ENCODE results near the gene KDSR.

DNA sequence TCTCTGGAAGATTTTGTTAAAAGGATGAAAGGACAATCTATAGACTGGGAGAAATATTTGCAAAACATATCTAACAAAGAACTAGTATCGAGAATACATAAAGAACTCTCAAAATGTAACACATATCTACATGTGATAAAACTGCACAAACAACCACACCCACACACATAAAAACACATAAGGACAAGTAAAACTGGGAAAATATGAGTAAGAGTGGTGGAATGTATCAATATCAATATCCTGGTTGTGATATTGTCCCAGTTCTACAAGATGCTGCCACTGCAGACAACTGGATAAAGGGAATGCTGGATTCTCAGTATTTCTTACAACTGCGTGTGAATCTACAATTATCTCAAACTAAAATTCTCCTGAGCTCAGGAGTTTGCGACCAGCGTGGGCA, 45.9 kb upstream of the KDSR start:
- TF ChIP-seq CTCF (IDR thresholded peaks at IDR 0.05) (no peak), REST (IDR thresholded peaks at IDR 0.05; ENCODE audit: insufficient read depth in 1 of 2, low read depth in 2 of 2, low read length in 1 of 2) (no peak)
